Vagina (tissue), 2 donors: ENCODE results near the gene WDHD1. TPM values are rescaled to one million over a fixed set of nuclear protein-coding genes. Genes with fewer than 3 reads are reported as not detected.
"Not testable (repeated sequence)": the region's sequence is repeated elsewhere in the genome, so short reads cannot be mapped to it uniquely, and the experiment has no call there.

Experiments
- DNase-seq, 2 donors: peaks; one replicate each; pipeline ENCODE4 v3.0.0-alpha.2; 2017; ENCODE audit errors: extremely low spot score in 2 of 2
- H3K27ac ChIP-seq: fragments of 200-600 bp; sonication (generic); one replicate; pipeline ENCODE4 v1.5.1; 2019
- H3K27me3 ChIP-seq: fragments of 200-600 bp; sonication (generic); one replicate; pipeline ENCODE4 v1.5.1; 2019
- H3K36me3 ChIP-seq, 2 donors: fragments of 200-600 bp; sonication (generic); one replicate each; pipeline ENCODE4 v1.5.1; 2017 to 2019
- H3K4me1 ChIP-seq: fragments of 200-600 bp; sonication (generic); one replicate; pipeline ENCODE4 v1.5.1; 2019
- H3K4me3 ChIP-seq, 2 donors: fragments of 200-600 bp; sonication (generic); 1 replicate in 1 of 2; 2 replicates in 1 of 2; pipeline ENCODE4 v1.5.1; 2016 to 2019
- H3K9me3 ChIP-seq: fragments of 200-600 bp; sonication (generic); one replicate; pipeline ENCODE4 v1.5.1; 2019
- CTCF ChIP-seq, 3 experiments: fragments of 450-650 bp in 2 of 3; fragments of 200-600 bp in 1 of 3; sonication (generic) in 1 of 3; IDR thresholded peaks; one replicate each; pipeline ENCODE4 v1.5.1; 2017 to 2019; ENCODE audit warnings: antibody characterized with exemption in 3 of 3, mild to moderate bottlenecking in 2 of 3, moderate library complexity in 2 of 3
- POLR2A ChIP-seq, 2 donors: fragments of 450-650 bp; IDR thresholded peaks; one replicate each; pipeline ENCODE4 v1.6.1; 2017; ENCODE audit warnings: antibody characterized with exemption in 2 of 2, mild to moderate bottlenecking in 2 of 2, moderate library complexity in 2 of 2
- POLR2AphosphoS5 ChIP-seq, 2 donors: sonication (generic); formaldehyde crosslinking; IDR thresholded peaks; one replicate each; pipeline ENCODE4 v1.9.0; 2017; ENCODE audit warnings: antibody characterized with exemption in 2 of 2, mild to moderate bottlenecking in 2 of 2, low read depth in 1 of 2; ENCODE audit not compliant: insufficient read depth in 1 of 2
- intact Hi-C: fragments of 100-400 bp; cut with DNase I; formaldehyde crosslinking; loops from one replicate; pipeline ENCODE4 v1.15.1; 2023
- total RNA-seq: library from RNA; depleted of rRNA; stranded (reverse); fragments of >200 nt; gene quantifications from one replicate; pipeline ENCODE4 v1.2.3, GENCODE V29; 2016

Gene WDHD1
- total RNA-seq, 1 donor from 2014 or later: 3.2 TPM

DNA sequence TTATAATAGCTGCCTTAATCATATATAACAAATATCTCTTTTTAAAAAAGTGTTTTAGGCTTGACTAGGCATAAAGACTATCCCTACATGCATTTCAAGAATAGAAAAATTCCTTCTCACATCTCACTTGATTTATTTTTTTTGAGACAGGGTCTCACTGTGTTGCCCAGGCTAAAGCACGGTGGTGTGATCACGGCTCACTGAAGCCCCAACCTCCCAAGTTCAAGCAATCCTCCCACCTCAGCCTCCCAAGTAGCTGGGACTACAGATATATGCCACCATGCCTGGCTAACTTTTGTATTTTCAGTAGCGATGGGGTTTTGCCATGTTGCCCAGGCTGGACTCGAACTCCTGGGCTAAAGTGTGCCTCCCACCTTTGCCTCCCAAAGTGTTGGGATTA, 59.4 kb downstream of the WDHD1 start:
- Histone ChIP-seq H3K9me3 (no peaks in the 10 kb centered on the region), H3K27ac (no peak overlapping the region), H3K27me3 (no peaks in the 10 kb centered on the region), H3K4me1 (no peaks in the 10 kb centered on the region), H3K36me3 (peaks cover 0 to 2% of the 10 kb centered on the region in 2 donors), H3K4me3 (no peak overlapping the region)
- no peak for TF ChIP-seq POLR2A (IDR thresholded peaks at IDR 0.05)
- no peak for TF ChIP-seq POLR2AphosphoS5 (IDR thresholded peaks at IDR 0.05; ENCODE audit: insufficient read depth in 1 of 2, low read depth in 1 of 2)
- no peak for TF ChIP-seq CTCF (IDR thresholded peaks at IDR 0.05)
- DNase-seq: no peak
- intact Hi-C loops: no loop called here

DNA sequence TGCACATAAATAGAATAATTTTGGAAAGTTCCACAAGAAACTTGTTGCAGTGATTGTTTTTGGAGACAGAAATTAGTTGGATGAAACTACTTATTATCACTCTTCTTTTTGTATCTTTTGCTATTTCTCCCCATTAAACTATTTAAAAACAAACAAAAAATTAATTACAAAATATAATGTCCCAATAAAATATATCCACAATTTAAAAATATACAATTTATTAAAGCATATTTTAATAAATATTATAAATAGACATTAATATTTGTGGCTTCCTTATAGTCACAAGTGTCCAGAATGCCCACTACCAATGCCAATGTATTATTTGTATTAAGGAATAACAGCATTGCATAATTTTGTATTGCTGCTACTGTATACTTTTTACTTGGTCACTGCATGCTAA, 71.8 kb downstream of the WDHD1 start:
- intact Hi-C loops: no loop called here
- no peak overlapping the region for H3K27ac ChIP-seq
- no peak for DNase-seq
- TF ChIP-seq POLR2AphosphoS5 (IDR thresholded peaks at IDR 0.05; ENCODE audit: insufficient read depth in 1 of 2, low read depth in 1 of 2) (no peak), POLR2A (IDR thresholded peaks at IDR 0.05) (no peak), CTCF (IDR thresholded peaks at IDR 0.05) (no peak)
- no peaks in the 10 kb centered on the region for H3K4me1 ChIP-seq
- H3K36me3 ChIP-seq: no peaks in the 10 kb centered on the region
- H3K27me3 ChIP-seq: no peaks in the 10 kb centered on the region
- H3K4me3 ChIP-seq: no peak overlapping the region
- no peaks in the 10 kb centered on the region for H3K9me3 ChIP-seq

GRCh38 chr14:54953609-54954008, 73.3 kb downstream of the WDHD1 start:
- DNase-seq, H3K4me1 ChIP-seq, H3K9me3 ChIP-seq, H3K27ac ChIP-seq, H3K4me3 ChIP-seq, H3K27me3 ChIP-seq, H3K36me3 ChIP-seq, intact Hi-C loops: not testable (repeated sequence)

- H3K4me1 ChIP-seq, H3K27me3 ChIP-seq, H3K9me3 ChIP-seq, H3K27ac ChIP-seq, intact Hi-C loops, H3K4me3 ChIP-seq, DNase-seq, H3K36me3 ChIP-seq: not testable (repeated sequence)
Measured at GRCh38 chr14:54952803-54953202, 74.1 kb downstream of the WDHD1 start.

GRCh38 chr14:54947230-54947629, 79.7 kb downstream of the WDHD1 start:
- H3K36me3 ChIP-seq: no peaks in the 10 kb centered on the region
- no peaks in the 10 kb centered on the region for H3K4me1 ChIP-seq
- H3K9me3 ChIP-seq: no peaks in the 10 kb centered on the region
- no peak overlapping the region for H3K27ac ChIP-seq
- H3K4me3 ChIP-seq: no peak overlapping the region
- DNase-seq: no peak
- H3K27me3 ChIP-seq: no peaks in the 10 kb centered on the region
- no peak for TF ChIP-seq POLR2AphosphoS5 (IDR thresholded peaks at IDR 0.05; ENCODE audit: insufficient read depth in 1 of 2, low read depth in 1 of 2)
- TF ChIP-seq CTCF (IDR thresholded peaks at IDR 0.05): no peak
- no peak for TF ChIP-seq POLR2A (IDR thresholded peaks at IDR 0.05)
- intact Hi-C loops: no loop called here

GRCh38 chr14:54946500-54946899, 80.4 kb downstream of the WDHD1 start:
- no peaks in the 10 kb centered on the region for H3K4me1 ChIP-seq
- intact Hi-C loops: no loop called here

More at GRCh38 chr14:54946500-54946899, 80.4 kb downstream of the WDHD1 start:
- Histone ChIP-seq H3K27me3 (no peaks in the 10 kb centered on the region), H3K9me3 (no peaks in the 10 kb centered on the region), H3K36me3 (no peaks in the 10 kb centered on the region), H3K4me3 (no peak overlapping the region), H3K27ac (no peak overlapping the region)
- DNase-seq: no peak
- TF ChIP-seq POLR2A (IDR thresholded peaks at IDR 0.05) (no peak), CTCF (IDR thresholded peaks at IDR 0.05) (no peak), POLR2AphosphoS5 (IDR thresholded peaks at IDR 0.05; ENCODE audit: insufficient read depth in 1 of 2, low read depth in 1 of 2) (no peak)
